NCI-H2227 (cell line): ENCODE measurements around the gene ARF6.
"Not testable (repeated sequence)": the region's sequence is repeated elsewhere in the genome, so short reads cannot be mapped to it uniquely, and the experiment has no call there.

ENCODE experiments used
- DNase-seq: peaks from one replicate; lab custom pipeline; 2025; ENCODE audit not compliant: unreplicated experiment; lab: John Stamatoyannopoulos, UW

Gene ARF6

DNA sequence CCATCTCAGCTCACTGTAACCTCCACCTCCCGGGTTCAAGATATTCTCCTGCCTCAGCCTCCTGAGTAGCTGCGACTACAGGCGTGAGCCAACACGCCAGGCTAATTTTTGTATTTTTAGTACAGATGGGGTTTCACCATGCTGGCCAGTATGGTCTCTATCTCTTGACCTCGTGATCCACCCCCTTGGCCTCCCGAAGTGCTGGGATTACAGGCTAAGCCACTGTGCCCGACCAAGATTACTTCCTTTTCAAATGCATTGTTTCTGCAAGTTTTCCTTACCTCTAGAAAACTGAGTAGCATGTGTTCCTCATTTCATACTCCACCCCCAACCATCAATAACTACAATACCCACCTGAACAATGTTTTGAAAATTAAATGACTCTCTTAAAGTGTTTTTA, 13.1 kb downstream of the ARF6 start:
- DNase-seq = no peak

DNA sequence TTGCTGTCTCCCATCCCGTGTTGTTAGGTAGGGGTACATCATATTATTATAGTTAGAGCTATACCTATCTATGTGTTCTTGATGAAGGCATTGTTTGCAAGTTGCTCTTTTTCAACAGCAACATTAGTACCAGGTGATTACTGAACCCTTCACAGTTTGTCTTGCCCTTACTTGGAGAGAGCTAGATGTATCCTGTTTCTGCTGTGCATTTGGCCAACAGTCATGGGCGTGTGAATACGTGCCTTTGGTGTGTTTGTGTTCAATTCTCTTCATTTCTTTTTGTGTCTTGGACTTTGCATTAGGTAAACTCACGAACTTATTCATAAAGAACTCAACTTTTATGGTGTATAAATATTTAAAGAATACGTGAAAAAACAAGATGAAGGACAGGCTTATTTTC, 14.3 kb downstream of the ARF6 start:
- DNase-seq = no peak

DNA sequence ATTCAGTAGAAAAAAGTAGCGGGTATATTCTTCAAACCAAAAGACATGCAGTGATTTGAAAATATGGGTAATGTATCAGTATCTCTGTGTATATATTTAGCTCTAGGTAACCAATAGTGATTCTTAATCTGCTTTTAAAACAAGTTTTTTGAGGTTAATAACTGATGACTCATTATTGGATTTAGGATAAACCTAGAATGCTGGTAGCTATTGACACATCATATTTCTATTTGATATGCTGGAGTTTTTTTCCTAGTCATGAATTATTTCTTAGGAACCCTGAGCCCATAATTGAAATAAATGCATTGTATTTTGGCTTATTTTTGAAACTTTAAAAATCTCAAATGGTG, 15.5 kb downstream of the ARF6 start:
- no peak for DNase-seq

DNA sequence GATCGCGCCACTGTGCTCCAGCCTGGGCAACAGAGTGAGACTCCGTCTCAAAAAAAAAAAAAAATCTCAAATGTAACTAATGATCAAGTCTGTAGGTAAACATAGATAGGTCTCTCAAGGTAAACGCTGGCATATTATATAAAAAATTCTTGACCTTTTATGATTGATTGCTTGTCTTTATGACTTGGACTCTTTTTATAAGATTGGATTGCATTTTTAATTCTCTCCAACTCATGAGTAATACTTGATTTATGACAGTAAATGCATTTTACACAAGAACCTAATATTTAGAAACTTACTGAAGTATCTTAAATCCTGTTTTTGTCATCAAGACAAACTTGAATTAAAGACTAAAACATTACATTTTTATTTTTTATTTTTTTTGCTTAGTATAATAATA, 16.1 kb downstream of the ARF6 start:
- no peak for DNase-seq

DNA sequence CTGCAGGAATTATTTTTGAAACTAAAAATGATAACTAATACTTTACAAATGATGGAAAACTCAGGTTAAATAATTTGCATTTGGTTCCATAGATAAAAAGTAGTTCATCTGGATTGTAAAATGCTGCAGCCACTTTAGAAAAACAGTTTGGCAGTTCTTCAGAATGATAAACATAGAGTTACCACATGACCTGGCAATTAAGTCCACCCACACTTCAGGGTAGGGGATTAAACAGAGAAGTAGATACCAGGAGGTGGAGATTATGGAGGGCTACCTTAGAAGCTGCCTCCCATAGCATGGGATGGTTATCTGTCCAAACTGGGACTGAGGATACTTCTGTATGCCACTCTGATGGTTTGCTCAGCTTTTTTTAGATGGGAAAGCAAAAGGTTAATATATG, 22.2 kb downstream of the ARF6 start:
- no peak for DNase-seq

DNA sequence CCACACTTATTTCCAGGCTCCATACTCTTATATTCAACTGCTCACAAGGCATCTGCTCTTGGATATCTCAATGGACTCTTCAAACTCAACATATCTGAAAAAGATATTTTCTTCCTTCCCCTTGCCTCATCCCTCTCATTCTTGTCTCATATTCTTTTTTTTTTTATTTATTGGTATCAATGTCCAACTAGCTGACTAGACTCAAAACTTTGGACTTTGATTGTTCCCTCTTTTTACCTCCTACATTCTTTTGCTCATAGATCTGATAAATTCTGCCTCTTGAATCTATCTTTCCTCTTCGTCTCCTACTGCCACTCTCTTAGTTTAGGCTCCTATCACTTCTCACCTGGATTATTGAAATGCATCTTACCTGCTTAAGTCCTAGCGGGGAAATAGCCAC, 25.8 kb downstream of the ARF6 start:
- DNase-seq = no peak

DNA sequence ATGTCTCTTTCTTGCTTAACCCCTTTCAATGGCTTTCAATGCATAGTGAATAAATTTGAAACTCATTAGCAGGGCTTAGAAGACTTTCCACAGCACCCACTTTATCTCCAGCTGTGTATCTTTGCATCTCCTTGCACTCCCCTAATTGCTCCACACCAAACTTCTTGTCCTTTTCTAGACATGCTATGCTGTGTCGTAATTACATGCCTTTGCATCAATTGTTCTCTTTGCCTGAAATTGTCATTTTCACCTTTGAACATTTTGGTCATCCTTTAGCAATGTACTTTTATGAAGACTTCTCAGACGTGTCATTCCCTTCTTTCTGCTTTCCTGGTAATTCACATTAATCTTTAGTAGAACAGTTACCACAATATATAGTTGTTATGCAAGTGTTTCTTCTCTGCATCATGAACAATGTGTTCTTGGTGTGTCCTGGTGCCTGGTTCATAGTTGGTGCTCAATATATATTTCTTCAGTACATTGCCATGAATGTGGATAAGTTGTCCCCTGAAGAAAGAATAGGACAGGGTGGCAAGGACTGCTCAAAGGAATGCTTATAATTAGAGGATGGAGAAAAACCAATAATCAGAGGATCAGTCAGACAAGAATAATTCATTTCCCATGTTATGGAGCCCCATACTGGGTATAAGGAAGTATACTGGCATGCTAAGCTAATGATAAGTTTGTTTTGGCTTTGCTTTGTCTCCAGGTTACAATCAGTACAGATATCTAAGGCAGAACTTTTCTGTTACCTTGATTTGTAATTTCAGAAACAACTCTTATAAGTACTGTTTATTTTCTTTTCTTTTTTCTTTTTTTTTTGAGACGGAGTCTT, 27.2 kb downstream of the ARF6 start:
- no peak for DNase-seq

DNA sequence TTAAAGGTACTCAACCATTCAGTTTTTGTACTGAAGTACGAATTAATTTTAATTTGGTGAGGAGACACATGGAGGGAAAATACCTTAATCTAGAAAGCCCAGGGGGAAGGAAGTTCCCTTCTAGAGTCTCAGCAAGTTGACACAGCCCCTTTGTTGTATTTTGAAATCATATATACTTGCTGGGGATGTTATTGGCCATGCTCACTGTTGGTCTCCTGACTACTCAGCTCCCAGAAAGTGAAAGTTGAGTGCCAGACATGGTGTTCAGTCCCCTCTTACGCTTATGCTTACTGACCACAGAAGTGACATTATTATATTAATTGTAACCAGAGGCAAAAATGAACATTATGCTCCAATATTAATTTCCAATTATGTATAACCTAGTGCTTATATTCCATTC, 28.1 kb downstream of the ARF6 start:
- DNase-seq = no peak

DNA sequence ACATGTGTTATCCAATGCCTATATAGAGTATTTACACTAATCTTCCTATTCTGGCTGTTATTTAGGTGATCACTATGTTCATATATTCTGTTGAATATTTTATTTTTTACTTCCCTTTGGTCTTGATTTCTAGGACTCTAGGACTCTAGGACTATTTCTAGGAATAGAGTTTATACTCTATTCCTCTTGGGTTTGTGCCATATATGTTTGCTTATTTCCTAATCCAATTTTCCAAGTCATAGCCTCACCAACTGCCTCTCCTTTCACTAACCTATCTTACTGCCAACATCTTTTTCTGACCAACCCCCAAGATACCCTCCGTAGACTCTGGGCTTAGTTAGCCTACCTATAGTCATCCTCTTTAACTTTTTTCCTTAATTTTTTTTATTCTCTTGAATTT, 28.5 kb downstream of the ARF6 start:
- no peak for DNase-seq

DNA sequence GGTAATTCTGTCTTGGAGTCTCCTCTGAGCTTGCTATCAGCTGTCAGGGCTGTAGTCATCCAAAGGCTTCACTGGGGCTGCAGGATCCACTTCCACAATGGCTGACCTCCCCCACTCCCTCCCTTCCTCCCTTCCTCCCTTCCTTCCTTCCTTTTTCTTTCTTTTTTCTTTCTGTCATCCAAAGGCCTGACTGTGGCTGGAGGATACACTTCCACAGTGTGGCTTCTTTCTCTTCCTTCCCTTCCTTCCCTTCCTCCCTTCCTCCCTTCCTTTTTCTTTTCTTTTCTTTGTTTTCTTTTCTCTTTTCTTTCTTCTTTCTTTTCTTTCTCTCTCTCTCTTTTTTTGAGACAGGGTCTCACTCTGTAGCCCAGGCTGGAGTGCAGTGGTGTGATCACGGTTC, 30.6 kb downstream of the ARF6 start:
- no peak for DNase-seq

DNA sequence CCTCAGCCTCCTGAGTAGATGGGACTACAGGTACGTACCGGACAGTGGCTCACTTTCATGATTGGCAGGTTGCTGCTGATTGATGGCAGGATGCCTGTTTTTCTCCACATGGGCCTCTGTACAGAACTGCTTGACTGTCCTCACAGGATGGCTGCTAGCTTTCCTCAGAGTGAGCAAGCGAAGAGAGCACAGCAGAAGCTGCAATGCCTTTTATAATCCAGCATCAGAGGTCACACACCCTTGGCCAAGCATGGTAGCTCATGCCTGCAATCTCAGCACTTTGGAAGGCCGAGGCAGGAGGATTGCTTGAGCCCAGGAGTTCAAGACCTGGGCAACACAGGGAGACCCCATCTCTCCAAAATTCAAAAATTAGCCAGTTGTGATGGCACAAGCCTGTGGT, 31.0 kb downstream of the ARF6 start:
- DNase-seq = no peak

DNA sequence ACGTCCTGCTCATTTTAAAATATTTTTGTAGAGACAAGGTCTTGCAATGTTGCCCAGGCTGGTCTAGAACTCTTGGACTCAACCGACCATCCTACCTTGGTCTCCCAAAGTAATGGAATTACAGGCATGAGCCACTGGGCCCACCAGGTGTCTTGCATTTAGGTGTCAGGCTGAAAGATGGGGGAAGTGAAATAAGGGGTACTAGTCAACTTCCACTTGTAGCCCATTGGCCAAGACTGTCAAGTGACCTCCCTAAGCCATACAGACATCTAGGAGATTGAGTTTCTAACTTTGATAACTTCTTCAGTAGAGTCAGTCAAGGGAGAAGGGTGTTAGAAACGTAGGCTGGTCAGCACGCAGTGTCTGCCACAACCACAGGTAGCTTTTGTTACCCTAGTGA, 32.0 kb downstream of the ARF6 start:
- no peak for DNase-seq

DNA sequence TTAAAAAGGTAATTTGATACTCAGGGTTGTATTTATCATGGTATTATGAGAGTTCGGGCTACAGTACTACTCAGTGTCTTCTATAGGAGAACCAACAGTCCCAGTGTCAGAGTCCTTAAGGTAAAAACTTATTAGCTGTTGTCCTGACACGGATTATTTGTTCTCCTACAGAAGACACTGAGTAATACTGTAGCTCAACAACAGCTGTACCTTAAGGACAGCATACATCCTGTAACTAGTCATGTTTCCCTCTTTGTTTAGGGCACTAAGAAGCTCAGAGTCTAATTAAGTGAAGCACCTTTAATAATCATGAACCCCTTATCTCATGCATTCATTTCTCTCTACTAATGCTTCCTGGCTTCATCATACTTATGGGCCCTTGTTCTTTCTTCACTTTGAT, 33.9 kb downstream of the ARF6 start:
- no peak for DNase-seq

DNA sequence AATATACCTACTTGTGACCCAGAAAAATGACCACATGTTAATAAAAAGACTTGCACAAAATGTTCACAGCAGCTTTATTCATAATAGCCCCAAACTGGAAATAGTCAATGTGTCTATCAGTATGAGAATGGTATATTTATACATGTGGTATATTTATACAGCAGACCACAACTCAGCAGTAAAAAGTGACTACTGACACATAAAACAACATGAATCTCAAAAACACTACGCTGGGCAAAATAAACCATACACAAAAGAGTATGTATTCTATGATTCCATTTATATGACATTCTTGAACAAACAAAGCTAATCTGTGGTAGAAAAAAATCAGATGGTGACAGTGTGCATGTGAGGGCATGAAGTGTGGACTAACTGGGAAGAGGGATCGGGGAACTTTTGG, 35.1 kb downstream of the ARF6 start:
- DNase-seq = no peak

DNA sequence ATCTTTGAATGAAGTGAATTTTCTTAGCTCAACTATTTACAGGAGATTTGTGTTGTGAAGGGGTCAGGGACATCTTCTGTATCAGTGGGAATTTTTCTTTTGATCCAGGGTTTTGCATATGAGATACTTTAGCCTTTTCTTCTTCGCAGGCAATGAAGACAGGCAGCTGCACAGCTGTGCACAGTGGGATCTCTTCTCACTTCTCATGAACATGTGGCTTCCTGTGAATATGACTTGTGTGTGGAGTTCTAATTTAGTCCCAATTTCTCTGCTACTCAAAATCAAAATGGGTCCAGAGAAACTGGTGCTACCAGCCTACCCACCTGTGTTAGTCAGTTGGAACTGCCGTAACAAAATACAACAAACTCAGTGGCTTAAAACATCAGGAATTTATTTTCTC, 37.8 kb downstream of the ARF6 start:
- DNase-seq = no peak

DNA sequence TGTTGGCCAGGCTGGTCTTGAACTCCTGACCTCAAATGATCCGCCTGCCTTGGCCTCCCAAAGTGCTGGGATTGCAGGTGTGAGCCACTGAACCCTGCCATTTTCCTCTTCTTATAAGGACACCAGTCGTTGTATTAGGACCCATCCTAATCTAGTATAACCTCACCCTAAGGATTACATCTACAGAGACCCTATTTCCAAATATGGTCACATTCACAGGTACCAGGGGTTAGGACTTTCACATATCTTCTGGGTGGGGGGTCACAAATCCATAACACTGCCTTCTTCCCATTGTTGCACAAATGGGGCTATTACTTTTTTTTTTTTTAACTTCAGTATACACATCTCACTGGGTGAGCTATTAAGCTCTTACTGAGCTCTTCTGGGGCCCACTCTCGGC, 38.6 kb downstream of the ARF6 start:
- DNase-seq = no peak

DNA sequence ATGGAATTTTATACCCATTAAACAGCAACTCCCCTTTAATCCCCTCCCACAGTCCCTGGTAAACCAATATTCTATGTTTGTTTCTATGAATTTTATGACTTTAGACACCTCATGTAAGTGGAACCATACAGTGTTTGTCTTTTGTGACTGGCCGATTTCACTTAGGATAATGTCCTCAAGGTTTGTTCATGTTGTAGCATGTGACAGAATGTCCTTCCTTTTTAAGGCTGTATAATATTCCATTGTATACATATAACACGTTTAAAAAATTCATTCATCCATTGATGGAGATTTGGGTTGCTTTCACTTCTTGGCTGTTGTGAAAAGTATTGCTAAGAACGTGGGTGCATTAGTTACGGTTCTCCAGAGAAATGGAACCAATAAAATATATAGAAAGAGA, 40.2 kb downstream of the ARF6 start:
- DNase-seq = no peak

DNA sequence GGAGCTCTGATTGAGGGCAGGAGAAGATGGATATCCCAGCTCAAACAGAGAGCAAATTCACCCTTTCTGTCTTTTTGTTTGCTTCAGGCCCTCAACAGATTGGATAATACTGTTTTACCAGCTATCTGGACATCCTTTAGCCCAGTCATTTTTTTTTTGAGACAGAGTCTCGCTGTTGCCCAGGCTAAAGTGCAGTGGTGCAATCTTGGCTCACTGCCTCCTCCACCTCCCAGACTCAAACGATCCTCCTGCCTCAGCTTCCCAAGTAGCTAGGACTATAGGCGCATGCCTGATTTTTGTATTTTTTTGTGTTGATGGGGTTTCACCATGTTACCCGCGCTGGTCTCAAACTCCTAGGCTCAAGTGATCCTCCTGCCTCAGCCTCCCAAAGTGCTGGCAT, 40.8 kb downstream of the ARF6 start:
- no peak for DNase-seq

DNA sequence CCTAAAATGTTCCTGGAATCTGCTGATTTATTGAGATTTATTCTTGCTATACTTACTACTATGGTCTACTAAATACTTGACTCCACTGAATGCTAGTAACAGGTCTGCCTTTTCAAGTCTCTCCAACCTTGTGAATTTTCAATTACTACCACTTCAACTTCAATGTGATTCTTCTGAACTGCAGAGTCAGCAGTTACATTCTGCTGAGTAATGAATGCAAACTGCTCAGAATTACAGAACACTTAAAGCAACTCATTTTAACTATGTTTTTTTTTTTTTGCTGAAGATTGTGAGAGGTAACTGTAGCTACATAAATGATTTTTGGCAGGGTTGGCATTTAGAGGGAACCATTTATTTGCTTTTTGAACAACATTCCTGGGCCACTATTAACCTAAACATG, 41.8 kb downstream of the ARF6 start:
- no peak for DNase-seq

DNA sequence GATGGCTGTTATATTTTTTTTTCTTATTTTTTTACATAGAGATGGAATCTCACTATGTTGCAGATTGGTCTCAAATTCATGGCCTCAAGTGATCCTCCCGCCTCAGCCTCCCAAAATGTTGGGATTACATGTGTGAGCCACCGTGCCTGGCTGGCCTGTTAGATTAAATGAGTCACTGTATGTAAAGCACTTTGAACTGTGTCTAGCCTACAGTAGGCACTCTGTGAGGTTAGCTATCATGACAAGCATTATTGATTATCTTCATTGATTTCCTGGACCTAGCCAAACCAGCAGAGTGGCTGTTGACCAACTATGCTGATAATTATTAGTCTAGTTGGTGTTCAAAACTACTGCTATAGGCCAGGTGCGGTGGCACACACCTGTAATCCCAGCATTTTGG, 42.6 kb downstream of the ARF6 start:
- DNase-seq = no peak

DNA sequence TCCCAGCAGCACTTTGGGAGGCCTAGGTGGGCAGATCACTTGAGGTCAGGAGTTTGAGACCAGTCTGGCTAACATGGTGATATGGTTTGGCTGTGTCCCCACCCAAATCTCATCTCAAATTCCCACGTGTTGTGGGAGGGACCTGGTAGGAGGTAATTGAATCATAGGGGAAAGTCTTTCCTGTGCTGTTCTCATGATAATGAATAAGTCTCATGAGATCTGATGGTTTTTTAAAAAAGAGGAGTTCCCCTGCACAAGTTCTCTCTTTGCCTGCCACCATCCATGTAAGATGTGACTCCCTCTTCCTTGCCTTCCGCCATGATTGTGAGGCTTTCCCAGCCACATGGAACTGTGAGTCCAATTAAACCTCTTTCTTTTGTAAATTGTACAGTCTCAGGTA, 43.4 kb downstream of the ARF6 start:
- DNase-seq = not testable (repeated sequence)

DNA sequence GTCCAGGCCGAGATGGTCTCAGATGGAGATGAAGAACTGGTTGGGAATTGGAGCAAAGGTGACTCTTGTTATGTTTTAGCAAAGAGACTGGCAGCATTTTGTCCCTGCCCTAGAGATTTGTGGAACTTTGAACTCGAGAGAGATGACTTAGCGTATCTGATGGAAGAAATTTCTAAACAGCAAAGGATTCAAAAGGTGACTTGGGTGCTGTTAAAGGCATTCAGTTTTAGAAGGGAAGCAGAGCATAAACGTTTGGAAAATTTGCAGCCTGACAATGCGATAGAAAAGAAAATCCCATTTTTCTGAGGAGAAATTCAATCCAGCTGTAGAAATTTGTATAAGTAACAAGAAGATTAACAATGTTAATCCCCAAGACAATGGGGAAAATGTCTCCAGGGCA, 44.0 kb downstream of the ARF6 start:
- DNase-seq = not testable (repeated sequence)

DNA sequence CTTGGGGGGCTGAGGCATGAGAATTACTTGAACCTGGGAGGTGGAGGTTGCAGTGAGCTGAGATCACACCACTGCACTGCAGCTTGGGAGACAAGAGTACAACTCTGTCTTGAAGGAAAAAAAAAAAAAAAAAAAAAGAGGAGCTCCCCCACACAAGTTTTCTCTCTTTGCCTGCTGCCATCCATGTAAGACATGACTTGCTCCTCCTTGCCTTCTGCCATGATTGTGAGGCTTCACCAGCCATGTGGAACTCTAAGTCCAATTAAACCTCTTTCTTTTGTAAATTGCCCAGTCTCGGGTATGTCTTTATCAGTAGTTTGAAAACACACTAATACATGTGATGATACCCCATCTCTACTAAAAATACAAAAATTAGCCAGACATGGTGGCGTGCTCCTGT, 46.3 kb downstream of the ARF6 start:
- not testable (repeated sequence) for DNase-seq
